Spinal cord (tissue), 10 donors: ENCODE results near the gene MYL10. TPM values are rescaled to one million over a fixed set of nuclear protein-coding genes. Genes with fewer than 3 reads are reported as not detected.

Source experiments
- DNase-seq, 6 donors: peaks; one replicate each; pipeline versions ENCODE4 v3.0.0 to v3.0.0-alpha.2; 2013 to 2015; ENCODE audit warnings: low spot score in 6 of 6, low read depth in 4 of 6
- H3K27ac ChIP-seq: one replicate; pipeline ENCODE4 v1.5.1; 2013; ENCODE audit warnings: low read depth, low read length, control low read depth
- H3K27me3 ChIP-seq: one replicate; pipeline ENCODE4 v1.6.1; 2013; ENCODE audit warnings: low read length; ENCODE audit not compliant: control insufficient read depth, insufficient read depth
- H3K36me3 ChIP-seq: one replicate; pipeline ENCODE4 v1.6.1; 2013; ENCODE audit warnings: low read length; ENCODE audit not compliant: control insufficient read depth, insufficient read depth
- H3K4me1 ChIP-seq: one replicate; pipeline ENCODE4 v1.6.1; 2013; ENCODE audit warnings: low read length; ENCODE audit not compliant: control insufficient read depth, insufficient read depth
- H3K4me3 ChIP-seq: one replicate; pipeline ENCODE4 v1.5.1; 2013; ENCODE audit warnings: low read depth, low read length, control low read depth
- H3K9me3 ChIP-seq: one replicate; pipeline ENCODE4 v1.6.1; 2013; ENCODE audit warnings: low read length; ENCODE audit not compliant: control insufficient read depth, insufficient read depth
- WGBS: methylation state at CpG from one replicate; pipeline ENCODE4 v1.1.5; 2013; ENCODE audit warnings: missing lambda C conversion rate; ENCODE audit not compliant: insufficient coverage; 5-methylcytosine and 5-hydroxymethylcytosine counted together
- long read RNA-seq, 4 donors: transcript quantifications; one replicate each; lab custom pipeline, GENCODE V29; 2026
- polyA plus RNA-seq, 2 donors: library from polyadenylated mRNA; unstranded; fragments of 120-200 nt; gene quantifications; one replicate each; pipeline ENCODE4 v1.2.1, GENCODE V29; 2013; ENCODE audit not compliant: insufficient read length in 2 of 2
- total RNA-seq, 2 donors: library from RNA; depleted of rRNA in 1 of 2; stranded (reverse); fragments of 120-200 nt in 1 of 2; fragments of >200 nt in 1 of 2; gene quantifications; one replicate each; pipeline versions ENCODE4 v1.2.3 to v1.2.4, GENCODE V29; 2013 to 2014
- donor health status: healthy.

Gene MYL10
- total RNA-seq (not detected), polyA plus RNA-seq (under 1 TPM in 1 of 2 donors, not detected in 1; 0.44 TPM)
- long read RNA-seq, donor 1 = 0 reads
- long read RNA-seq, donor 2 = 0 reads
- long read RNA-seq, donor 3 = 0 reads
- long read RNA-seq, donor 4 = 0 reads

DNA sequence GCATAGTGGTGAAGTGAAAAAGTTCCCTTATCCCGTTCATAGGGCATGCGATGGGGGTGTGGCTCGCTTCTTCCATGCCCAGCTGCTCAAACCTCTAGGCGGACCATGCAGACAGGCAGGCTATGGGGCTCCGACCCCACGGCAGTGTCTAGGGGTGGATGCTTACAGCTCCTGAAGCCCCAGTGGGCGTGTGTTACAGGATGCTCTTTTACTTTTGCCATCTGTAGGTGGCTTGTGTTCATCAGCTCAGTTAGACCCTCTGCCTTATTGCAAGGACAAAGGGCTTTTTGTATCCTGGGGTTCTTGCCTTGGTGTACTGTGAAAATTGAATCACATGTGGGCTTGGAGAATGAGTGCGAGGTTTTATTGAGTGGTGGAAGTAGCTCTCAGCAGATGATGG lies at the start of gene MYL10:
Gene MYL10 (minus strand): TSS at position 126 of the 400 bp plus-strand sequence. CDS start 178 bp downstream, outside the sequence.
- WGBS = 74% methylated on average over 8 of the region's 8 CpGs
- H3K27me3 ChIP-seq = peaks cover 6% of the 10 kb centered on the region

GRCh38 chr7:101678658-101679057 lies 49.6 kb upstream of the MYL10 start:
- no peak for DNase-seq
- no peak overlapping the region for H3K27ac ChIP-seq
- H3K36me3 ChIP-seq = no peaks in the 10 kb centered on the region
- H3K27me3 ChIP-seq = no peaks in the 10 kb centered on the region
- H3K4me3 ChIP-seq = no peak overlapping the region
- WGBS = 83% methylated on average over 7 of the region's 9 CpGs
- H3K9me3 ChIP-seq = no peaks in the 10 kb centered on the region
- peaks cover 23% of the 10 kb centered on the region for H3K4me1 ChIP-seq

More for the DNA sequence above, at the start of gene MYL10:
- Histone ChIP-seq H3K4me1 (peaks cover 7% of the 10 kb centered on the region), H3K27ac (no peak within 1 kb of the TSS), H3K36me3 (no peaks in the 10 kb centered on the region), H3K4me3 (no peak within 1 kb of the TSS), H3K9me3 (no peaks in the 10 kb centered on the region)
- DNase-seq = no peak

GRCh38 chr7:101677797-101678479 lies 48.8 kb upstream of the MYL10 start:
- no peak overlapping the region for H3K4me3 ChIP-seq
- no peak for DNase-seq
- 85% methylated on average over 4 of the region's 14 CpGs for WGBS

GRCh38 chr7:101677391-101677790 lies 48.3 kb upstream of the MYL10 start:
- DNase-seq = peak in 1 of 6 donors; percentile 65
- peaks cover 23% of the 10 kb centered on the region for H3K4me1 ChIP-seq
- 62% methylated on average over 10 of the region's 10 CpGs for WGBS

More at GRCh38 chr7:101677797-101678479, 48.8 kb upstream of the MYL10 start:
- peaks cover 23% of the 10 kb centered on the region for H3K4me1 ChIP-seq
- no peaks in the 10 kb centered on the region for H3K36me3 ChIP-seq
- H3K9me3 ChIP-seq = no peaks in the 10 kb centered on the region
- no peaks in the 10 kb centered on the region for H3K27me3 ChIP-seq
- no peak overlapping the region for H3K27ac ChIP-seq

GRCh38 chr7:101676956-101677355 lies 47.9 kb upstream of the MYL10 start:
- Histone ChIP-seq H3K27me3 (no peaks in the 10 kb centered on the region), H3K27ac (no peak overlapping the region), H3K4me3 (no peak overlapping the region), H3K36me3 (no peaks in the 10 kb centered on the region), H3K4me1 (peaks cover 23% of the 10 kb centered on the region), H3K9me3 (no peaks in the 10 kb centered on the region)
- DNase-seq = peak in 1 of 6 donors; percentile 62
- 61% methylated on average over 4 of the region's 6 CpGs for WGBS

More at GRCh38 chr7:101677391-101677790, 48.3 kb upstream of the MYL10 start:
- H3K27ac ChIP-seq = no peak overlapping the region
- no peak overlapping the region for H3K4me3 ChIP-seq
- no peaks in the 10 kb centered on the region for H3K27me3 ChIP-seq
- no peaks in the 10 kb centered on the region for H3K9me3 ChIP-seq
- no peaks in the 10 kb centered on the region for H3K36me3 ChIP-seq

DNA sequence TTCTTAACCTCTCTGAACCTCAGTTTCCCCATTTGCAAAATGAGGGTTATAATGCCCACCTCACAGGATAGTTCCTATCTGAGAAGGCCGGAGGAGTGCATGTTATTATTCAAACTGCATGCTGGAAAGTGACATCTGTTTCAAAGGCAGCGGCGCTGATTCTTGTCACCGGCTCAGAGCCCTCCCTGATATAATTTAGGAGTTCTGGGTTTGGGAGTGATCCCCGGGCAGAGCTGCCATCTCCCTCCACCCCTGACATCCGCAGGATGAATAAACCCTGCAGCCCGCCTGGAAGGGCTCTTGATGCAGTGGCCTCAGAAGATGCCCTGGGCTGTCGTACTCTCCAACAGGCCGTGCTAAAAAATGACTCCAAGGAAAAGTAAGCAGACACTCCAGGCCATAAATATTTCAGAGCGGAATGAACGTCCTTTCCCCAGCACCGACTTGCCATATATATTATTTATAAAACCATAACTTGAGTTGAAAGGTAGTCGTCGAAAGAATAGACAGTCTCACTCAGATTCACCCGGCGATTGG lies 47.0 kb upstream of the MYL10 start:
- Histone ChIP-seq H3K27me3 (no peaks in the 10 kb centered on the region), H3K4me3 (no peak overlapping the region), H3K4me1 (peaks cover 14% of the 10 kb centered on the region), H3K27ac (no peak overlapping the region), H3K36me3 (no peaks in the 10 kb centered on the region), H3K9me3 (no peaks in the 10 kb centered on the region)
- WGBS = 55% methylated on average over 7 of the region's 16 CpGs
- DNase-seq = peak in 1 of 6 donors; percentile 66

GRCh38 chr7:101674439-101674838 lies 45.3 kb upstream of the MYL10 start:
- no peak overlapping the region for H3K4me3 ChIP-seq
- H3K4me1 ChIP-seq = peaks cover 4% of the 10 kb centered on the region
- H3K36me3 ChIP-seq = no peaks in the 10 kb centered on the region
- no CpG with 5 or more reads among the region's 3 CpGs for WGBS
- H3K9me3 ChIP-seq = no peaks in the 10 kb centered on the region
- DNase-seq = no peak
- H3K27ac ChIP-seq = no peak overlapping the region
- H3K27me3 ChIP-seq = no peaks in the 10 kb centered on the region

DNA sequence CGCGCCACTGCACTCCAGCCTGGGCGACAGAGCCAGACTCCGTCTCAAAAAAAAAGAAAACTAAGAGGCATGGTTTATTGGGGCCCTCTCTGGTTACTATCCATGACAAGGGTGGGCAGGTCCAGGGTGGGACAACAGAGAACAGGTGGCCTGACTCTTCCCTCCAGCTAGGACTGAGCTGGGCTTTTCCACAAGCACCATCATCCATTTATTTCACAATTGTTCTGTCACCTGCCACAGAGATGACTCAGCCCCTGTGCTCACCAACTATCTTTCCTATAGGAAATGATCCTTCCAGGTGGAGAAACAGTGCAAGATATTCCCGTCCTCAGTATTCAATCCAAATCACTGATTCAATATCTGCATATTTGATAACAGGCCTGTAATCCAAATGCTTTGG lies 44.9 kb upstream of the MYL10 start:
- WGBS = 70% methylated on average over 2 of the region's 5 CpGs
- no peaks in the 10 kb centered on the region for H3K27me3 ChIP-seq
- no peak overlapping the region for H3K4me3 ChIP-seq
- H3K9me3 ChIP-seq = no peaks in the 10 kb centered on the region
- no peaks in the 10 kb centered on the region for H3K36me3 ChIP-seq
- no peak for DNase-seq
- peaks cover 4% of the 10 kb centered on the region for H3K4me1 ChIP-seq
- no peak overlapping the region for H3K27ac ChIP-seq

DNA sequence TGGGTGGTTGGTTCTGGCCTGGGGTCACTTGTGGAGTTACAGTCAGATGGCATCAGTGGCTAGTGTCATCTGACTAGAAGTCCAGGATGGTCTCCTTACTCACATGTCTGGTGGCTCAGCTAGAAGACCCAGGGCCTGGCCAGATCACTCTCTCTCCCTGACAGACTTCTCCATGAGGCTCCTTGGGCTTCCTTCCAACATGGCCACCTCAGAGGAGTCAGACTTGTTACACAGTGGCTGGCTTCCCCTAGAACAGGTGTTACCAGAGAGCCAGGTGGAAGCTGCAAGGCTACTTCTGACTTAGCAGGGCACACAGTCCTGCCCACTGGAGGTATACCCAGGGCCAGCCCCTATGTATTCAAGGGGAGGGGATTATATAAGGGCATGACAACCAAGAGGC lies 44.2 kb upstream of the MYL10 start:
- Histone ChIP-seq H3K27me3 (no peaks in the 10 kb centered on the region), H3K36me3 (no peaks in the 10 kb centered on the region), H3K4me1 (peaks cover 4% of the 10 kb centered on the region), H3K27ac (no peak overlapping the region), H3K9me3 (peaks cover 1% of the 10 kb centered on the region), H3K4me3 (no peak overlapping the region)
- no peak for DNase-seq
